ENCODE results near the gene SLAMF9. TPM values are rescaled to one million over a fixed set of nuclear protein-coding genes. Genes with fewer than 3 reads are reported as not detected.

The SLAMF9 gene
- total RNA-seq, 1 donor from 2014 or later: 0.43 TPM

DNA sequence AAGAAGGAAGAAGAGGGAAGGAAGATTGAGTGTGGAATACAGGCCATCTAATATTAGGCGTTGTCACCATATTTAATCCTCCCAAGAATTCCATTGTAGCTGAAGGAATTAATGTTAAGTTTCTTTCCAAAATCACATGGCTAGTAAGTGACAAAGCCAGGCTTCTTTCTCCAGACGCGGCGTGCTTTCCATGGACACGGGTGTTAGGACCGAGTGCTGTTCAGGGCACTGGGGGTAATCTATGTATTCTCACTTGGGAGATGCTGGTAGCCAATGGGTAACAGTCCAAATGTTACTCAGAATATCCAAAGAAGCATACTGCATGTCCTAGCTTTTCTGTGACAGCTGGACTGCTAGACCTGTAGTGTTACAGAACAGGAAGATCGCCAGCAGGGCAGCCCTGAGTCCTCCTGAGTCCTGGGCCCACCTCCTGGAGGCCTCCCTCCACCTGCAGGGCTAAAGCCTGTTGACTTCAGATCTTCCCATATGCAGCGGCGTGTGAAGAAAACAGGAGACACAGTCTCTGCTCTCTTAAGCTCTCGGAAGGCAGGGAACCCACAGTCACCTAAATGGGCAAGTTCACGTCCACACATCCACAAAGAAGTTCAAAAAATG is 13.9 kb downstream of the SLAMF9 start:
- no peak overlapping the region for H3K4me2 ChIP-seq (ENCODE audit: low read length)
- peaks cover 54% of the 10 kb centered on the region for H3K27me3 Mint-ChIP-seq (ENCODE audit: low read depth, unreplicated experiment)
- no peak for TF ChIP-seq CTCF (IDR thresholded peaks at IDR 0.05; ENCODE audit: insufficient read depth, low read depth, low read length)
- no peak for TF ChIP-seq EZH2 (IDR thresholded peaks at IDR 0.05; ENCODE audit: insufficient read depth, low read length)
- FAIRE-seq (no peak), DNase-seq (ENCODE audit: low read depth) (no peak)
- H3K27ac Mint-ChIP-seq (ENCODE audit: unreplicated experiment): no peak overlapping the region
- H3K4me1 Mint-ChIP-seq (ENCODE audit: low read depth, unreplicated experiment): peaks cover 4% of the 10 kb centered on the region
- H3K9me3 ChIP-seq (ENCODE audit: insufficient read depth, low read depth, low read length): no peaks in the 10 kb centered on the region
- H3K9ac ChIP-seq (ENCODE audit: low read length): no peak overlapping the region
- H3K4me3 Mint-ChIP-seq (ENCODE audit: unreplicated experiment): no peak overlapping the region
- peaks cover 17% of the 10 kb centered on the region for H3K27me3 ChIP-seq (ENCODE audit: insufficient read depth, low read length)
- no peaks in the 10 kb centered on the region for H3K36me3 ChIP-seq (ENCODE audit: insufficient read depth, low read length)
- H3K9me3 Mint-ChIP-seq (ENCODE audit: unreplicated experiment): peaks cover 2% of the 10 kb centered on the region
- no peak overlapping the region for H3K27ac ChIP-seq (ENCODE audit: low read depth, low read length)
- no peaks in the 10 kb centered on the region for H4K20me1 ChIP-seq (ENCODE audit: insufficient read depth, low read length)
- H3K4me3 ChIP-seq (ENCODE audit: insufficient read depth, low read depth, low read length): no peak overlapping the region
- H3K4me1 ChIP-seq (ENCODE audit: insufficient read depth, low read length): peaks cover 5% of the 10 kb centered on the region
- H3K79me2 ChIP-seq (ENCODE audit: insufficient read depth, low read length): no peaks in the 10 kb centered on the region
- H3K36me3 Mint-ChIP-seq (ENCODE audit: low read depth, unreplicated experiment): no peaks in the 10 kb centered on the region
- H2AFZ ChIP-seq (ENCODE audit: low read depth, low read length): no peak overlapping the region

DNA sequence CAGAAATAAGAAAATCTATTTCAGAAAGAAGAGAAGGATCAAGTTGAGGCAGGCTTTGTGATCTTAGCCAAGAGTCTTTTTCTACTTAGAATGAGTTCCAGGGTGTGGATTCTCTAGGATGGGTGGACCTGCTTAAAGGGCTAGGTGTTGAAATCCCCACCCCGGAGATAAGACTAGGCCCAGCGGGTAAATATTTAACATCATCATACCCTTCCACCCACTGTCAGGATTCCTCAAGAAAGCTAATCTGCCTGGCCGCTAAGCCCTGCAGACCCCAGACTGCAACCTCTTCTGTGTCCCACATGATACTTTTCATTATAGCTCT is 14.4 kb downstream of the SLAMF9 start:
- TF ChIP-seq EZH2 (IDR thresholded peaks at IDR 0.05; ENCODE audit: insufficient read depth, low read length) (no peak), CTCF (IDR thresholded peaks at IDR 0.05; ENCODE audit: insufficient read depth, low read depth, low read length) (no peak)
- FAIRE-seq (no peak), DNase-seq (ENCODE audit: low read depth) (no peak)
- peaks cover 2% of the 10 kb centered on the region for H3K9me3 Mint-ChIP-seq (ENCODE audit: unreplicated experiment)
- Histone ChIP-seq H3K4me1 (ENCODE audit: insufficient read depth, low read length) (peaks cover under 1% of the 10 kb centered on the region), H3K36me3 (ENCODE audit: insufficient read depth, low read length) (no peaks in the 10 kb centered on the region), H3K27ac (ENCODE audit: low read depth, low read length) (no peak overlapping the region), H3K4me3 (ENCODE audit: insufficient read depth, low read depth, low read length) (no peak overlapping the region), H3K79me2 (ENCODE audit: insufficient read depth, low read length) (no peaks in the 10 kb centered on the region), H3K4me2 (ENCODE audit: low read length) (no peak overlapping the region), H3K9me3 (ENCODE audit: insufficient read depth, low read depth, low read length) (no peaks in the 10 kb centered on the region), H3K27me3 (ENCODE audit: insufficient read depth, low read length) (peaks cover 13% of the 10 kb centered on the region), H2AFZ (ENCODE audit: low read depth, low read length) (no peak overlapping the region), H3K9ac (ENCODE audit: low read length) (no peak overlapping the region), H4K20me1 (ENCODE audit: insufficient read depth, low read length) (no peaks in the 10 kb centered on the region)
- H3K4me3 Mint-ChIP-seq (ENCODE audit: unreplicated experiment): no peak overlapping the region
- H3K4me1 Mint-ChIP-seq (ENCODE audit: low read depth, unreplicated experiment): no peaks in the 10 kb centered on the region
- H3K27ac Mint-ChIP-seq (ENCODE audit: unreplicated experiment): no peak overlapping the region
- peaks cover 53% of the 10 kb centered on the region for H3K27me3 Mint-ChIP-seq (ENCODE audit: low read depth, unreplicated experiment)
- no peaks in the 10 kb centered on the region for H3K36me3 Mint-ChIP-seq (ENCODE audit: low read depth, unreplicated experiment)

- H3K27me3 Mint-ChIP-seq (ENCODE audit: low read depth, unreplicated experiment): peaks cover 49% of the 10 kb centered on the region
- H3K4me3 Mint-ChIP-seq (ENCODE audit: unreplicated experiment): no peak overlapping the region
- H3K4me1 Mint-ChIP-seq (ENCODE audit: low read depth, unreplicated experiment): no peaks in the 10 kb centered on the region
- peak overlapping the region; percentile 4 for H3K27ac Mint-ChIP-seq (ENCODE audit: unreplicated experiment)
- FAIRE-seq (no peak), DNase-seq (ENCODE audit: low read depth) (no peak)
- peaks cover 2% of the 10 kb centered on the region for H3K9me3 Mint-ChIP-seq (ENCODE audit: unreplicated experiment)
- Histone ChIP-seq H3K27ac (ENCODE audit: low read depth, low read length) (no peak overlapping the region), H2AFZ (ENCODE audit: low read depth, low read length) (no peak overlapping the region), H3K27me3 (ENCODE audit: insufficient read depth, low read length) (peaks cover 10% of the 10 kb centered on the region), H3K9ac (ENCODE audit: low read length) (no peak overlapping the region), H4K20me1 (ENCODE audit: insufficient read depth, low read length) (no peaks in the 10 kb centered on the region), H3K4me3 (ENCODE audit: insufficient read depth, low read depth, low read length) (no peak overlapping the region), H3K4me1 (ENCODE audit: insufficient read depth, low read length) (no peaks in the 10 kb centered on the region), H3K79me2 (ENCODE audit: insufficient read depth, low read length) (no peaks in the 10 kb centered on the region), H3K9me3 (ENCODE audit: insufficient read depth, low read depth, low read length) (no peaks in the 10 kb centered on the region), H3K36me3 (ENCODE audit: insufficient read depth, low read length) (no peaks in the 10 kb centered on the region), H3K4me2 (ENCODE audit: low read length) (no peak overlapping the region)
- TF ChIP-seq CTCF (IDR thresholded peaks at IDR 0.05; ENCODE audit: insufficient read depth, low read depth, low read length) (no peak), EZH2 (IDR thresholded peaks at IDR 0.05; ENCODE audit: insufficient read depth, low read length) (no peak)
- H3K36me3 Mint-ChIP-seq (ENCODE audit: low read depth, unreplicated experiment): no peaks in the 10 kb centered on the region
These were observed 14.9 kb downstream of the SLAMF9 start for GRCh38 chr1:159938905-159939677.

All from astrocyte (in vitro differentiated cells and primary cell).